Peyer's patch (tissue), 4 donors: Measurements from ENCODE around the gene PLXNB2.

Source experiments
- CTCF ChIP-seq, 6 experiments: fragments of 450-650 bp in 4 of 6; fragments of 200-600 bp in 2 of 6; sonication (generic) in 1 of 6; IDR thresholded peaks; one replicate each; pipeline ENCODE4 v1.5.1; 2017 to 2019; ENCODE audit warnings: antibody characterized with exemption in 6 of 6, mild to moderate bottlenecking in 3 of 6, moderate library complexity in 1 of 6
- POLR2A ChIP-seq, 2 donors: fragments of 450-650 bp; IDR thresholded peaks; one replicate each; pipeline ENCODE4 v1.5.1; 2017; ENCODE audit warnings: antibody characterized with exemption in 2 of 2, mild to moderate bottlenecking in 2 of 2, moderate library complexity in 2 of 2

DNA sequence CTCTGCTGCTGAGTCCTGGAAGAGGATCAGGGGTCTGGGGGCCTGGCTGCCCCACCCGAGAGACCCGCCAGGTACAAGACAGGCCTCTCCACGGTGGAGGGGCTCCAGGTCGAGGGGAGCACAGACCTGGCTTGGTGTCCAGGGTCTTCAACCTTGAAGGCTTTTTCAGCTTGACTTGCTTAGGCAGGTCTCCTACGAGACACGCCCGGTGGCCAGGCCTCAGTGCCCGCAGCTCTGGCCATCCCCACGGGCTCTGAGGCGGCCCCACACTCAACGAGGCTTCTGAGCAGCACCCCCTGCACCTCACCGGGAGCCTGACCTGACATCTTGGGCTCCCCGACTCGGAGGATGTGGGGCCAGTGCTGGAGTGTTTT, 6.6 kb upstream of the PLXNB2 start:
- TF ChIP-seq CTCF (IDR thresholded peaks at IDR 0.05) (no peak), POLR2A (IDR thresholded peaks at IDR 0.05) (no peak)
